SK-N-SH treated with all-trans-retinoic acid at 6 μM for 48 hours (cell line): ENCODE results near the gene AP2A2.

Experiments
- ATAC-seq: fragments of 200-7000 bp; cut with Tn5 transposase; 3 replicates; pipeline ENCODE4 v1.9.1; 2020; ENCODE audit warnings: mild to moderate bottlenecking, moderate library complexity
- ARNTL ChIP-seq: fragments of 450-650 bp; formaldehyde crosslinking; IDR thresholded peaks from 2 replicates; pipeline ENCODE4 v1.5.0; 2020; ENCODE audit warnings: low read depth, mild to moderate bottlenecking, moderate library complexity, borderline replicate concordance
- BACH2 ChIP-seq: fragments of 250-450 bp; sonication (Bioruptor Pico); IDR thresholded peaks from 2 replicates; pipeline ENCODE4 v1.9.0; 2021; ENCODE audit warnings: mild to moderate bottlenecking, borderline replicate concordance
- CSDC2 ChIP-seq: fragments of 250-450 bp; sonication (Bioruptor Pico); IDR thresholded peaks from 2 replicates; pipeline ENCODE4 v1.5.0; 2020; ENCODE audit warnings: mild to moderate bottlenecking, moderate library complexity
- CSRNP3 ChIP-seq: fragments of 250-450 bp; sonication (Bioruptor Pico); IDR thresholded peaks from 2 replicates; pipeline ENCODE4 v1.5.1; 2021; ENCODE audit warnings: mild to moderate bottlenecking, moderate library complexity
- ESRRG ChIP-seq: fragments of 250-450 bp; sonication (Bioruptor Pico); IDR thresholded peaks from 2 replicates; pipeline ENCODE4 v1.6.1; 2021; ENCODE audit warnings: mild to moderate bottlenecking
- ISL1 ChIP-seq: fragments of 250-450 bp; sonication (Bioruptor Pico); IDR thresholded peaks from 2 replicates; pipeline ENCODE4 v2.1.2; 2022; ENCODE audit warnings: mild to moderate bottlenecking, moderate library complexity
- OSR1 ChIP-seq: fragments of 250-450 bp; sonication (Bioruptor Pico); IDR thresholded peaks from 2 replicates; pipeline ENCODE4 v1.8.0; 2022; ENCODE audit warnings: moderate library complexity, mild to moderate bottlenecking, inconsistent platforms
- PPARA ChIP-seq: fragments of 250-450 bp; sonication (Bioruptor Pico); IDR thresholded peaks from 2 replicates; pipeline ENCODE4 v1.5.0; 2020; ENCODE audit warnings: mild to moderate bottlenecking, borderline replicate concordance
- RARB ChIP-seq: fragments of 250-450 bp; sonication (Bioruptor Pico); IDR thresholded peaks from 2 replicates; pipeline ENCODE4 v1.8.0; 2021; ENCODE audit warnings: mild to moderate bottlenecking, moderate library complexity
- SNAI2 ChIP-seq: fragments of 250-450 bp; sonication (Bioruptor Pico); IDR thresholded peaks from 2 replicates; pipeline ENCODE4 v1.5.0; 2020; ENCODE audit warnings: mild to moderate bottlenecking, moderate library complexity
- TOX ChIP-seq: fragments of 250-450 bp; sonication (Bioruptor Pico); IDR thresholded peaks from 2 replicates; pipeline ENCODE4 v1.8.0; 2021; ENCODE audit warnings: mild to moderate bottlenecking, moderate library complexity, borderline replicate concordance
- ZC3H10 ChIP-seq: fragments of 250-450 bp; sonication (Bioruptor Pico); IDR thresholded peaks from 2 replicates; pipeline ENCODE4 v1.5.1; 2021; ENCODE audit warnings: mild to moderate bottlenecking, moderate library complexity
- ZFP3 ChIP-seq: fragments of 250-450 bp; sonication (Bioruptor Pico); IDR thresholded peaks from 2 replicates; pipeline ENCODE4 v1.5.0; 2020; ENCODE audit warnings: mild to moderate bottlenecking, moderate library complexity
- ZFP30 ChIP-seq: fragments of 450-650 bp; formaldehyde crosslinking; IDR thresholded peaks from 2 replicates; pipeline ENCODE4 v1.5.0; 2022; ENCODE audit warnings: mild to moderate bottlenecking, moderate library complexity
- ZNF565 ChIP-seq: fragments of 450-650 bp; formaldehyde crosslinking; conservative IDR thresholded peaks from 2 replicates; pipeline ENCODE4 v1.5.0; 2020; ENCODE audit warnings: low read depth, mild to moderate bottlenecking, moderate library complexity
- ZNF70 ChIP-seq: fragments of 450-650 bp; formaldehyde crosslinking; IDR thresholded peaks from 2 replicates; pipeline ENCODE4 v1.5.0; 2020; ENCODE audit warnings: mild to moderate bottlenecking, moderate library complexity
- ZNF8 ChIP-seq: fragments of 450-650 bp; formaldehyde crosslinking; IDR thresholded peaks from 2 replicates; pipeline ENCODE4 v1.5.0; 2020; ENCODE audit warnings: mild to moderate bottlenecking, moderate library complexity
- TF ChIP-seq, protein P1 (sequence below): fragments of 250-450 bp; sonication (Bioruptor Pico); IDR thresholded peaks from 2 replicates; pipeline ENCODE4 v1.5.1; 2020; ENCODE audit warnings: low read depth, mild to moderate bottlenecking, moderate library complexity
- TF ChIP-seq, protein P2 (sequence below): fragments of 250-450 bp; sonication (Bioruptor Pico); IDR thresholded peaks from 2 replicates; pipeline ENCODE4 v1.5.0; 2020; ENCODE audit warnings: mild to moderate bottlenecking, moderate library complexity
- TF ChIP-seq, protein P3 (sequence below): fragments of 250-450 bp; sonication (Bioruptor Pico); IDR thresholded peaks from 2 replicates; pipeline ENCODE4 v1.8.0; 2021; ENCODE audit warnings: low read depth, mild to moderate bottlenecking, moderate library complexity, borderline replicate concordance

AP2A2 gene

GRCh38 chr11:957212-957920 lies 31.7 kb downstream of the AP2A2 start:
- TF ChIP-seq, protein P1, sequence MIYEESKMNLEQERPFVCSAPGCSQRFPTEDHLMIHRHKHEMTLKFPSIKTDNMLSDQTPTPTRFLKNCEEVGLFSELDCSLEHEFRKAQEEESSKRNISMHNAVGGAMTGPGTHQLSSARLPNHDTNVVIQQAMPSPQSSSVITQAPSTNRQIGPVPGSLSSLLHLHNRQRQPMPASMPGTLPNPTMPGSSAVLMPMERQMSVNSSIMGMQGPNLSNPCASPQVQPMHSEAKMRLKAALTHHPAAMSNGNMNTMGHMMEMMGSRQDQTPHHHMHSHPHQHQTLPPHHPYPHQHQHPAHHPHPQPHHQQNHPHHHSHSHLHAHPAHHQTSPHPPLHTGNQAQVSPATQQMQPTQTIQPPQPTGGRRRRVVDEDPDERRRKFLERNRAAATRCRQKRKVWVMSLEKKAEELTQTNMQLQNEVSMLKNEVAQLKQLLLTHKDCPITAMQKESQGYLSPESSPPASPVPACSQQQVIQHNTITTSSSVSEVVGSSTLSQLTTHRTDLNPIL (CRISPR knock-in tag), result no peak
- TF ChIP-seq ARNTL, result no peak
- TF ChIP-seq RARB (CRISPR knock-in tag), result no peak
- TF ChIP-seq BACH2 (CRISPR knock-in tag), result no peak
- TF ChIP-seq TOX (CRISPR knock-in tag), result no peak
- TF ChIP-seq ZFP30, result no peak
- TF ChIP-seq ZC3H10 (CRISPR knock-in tag), result no peak
- TF ChIP-seq, protein P2, sequence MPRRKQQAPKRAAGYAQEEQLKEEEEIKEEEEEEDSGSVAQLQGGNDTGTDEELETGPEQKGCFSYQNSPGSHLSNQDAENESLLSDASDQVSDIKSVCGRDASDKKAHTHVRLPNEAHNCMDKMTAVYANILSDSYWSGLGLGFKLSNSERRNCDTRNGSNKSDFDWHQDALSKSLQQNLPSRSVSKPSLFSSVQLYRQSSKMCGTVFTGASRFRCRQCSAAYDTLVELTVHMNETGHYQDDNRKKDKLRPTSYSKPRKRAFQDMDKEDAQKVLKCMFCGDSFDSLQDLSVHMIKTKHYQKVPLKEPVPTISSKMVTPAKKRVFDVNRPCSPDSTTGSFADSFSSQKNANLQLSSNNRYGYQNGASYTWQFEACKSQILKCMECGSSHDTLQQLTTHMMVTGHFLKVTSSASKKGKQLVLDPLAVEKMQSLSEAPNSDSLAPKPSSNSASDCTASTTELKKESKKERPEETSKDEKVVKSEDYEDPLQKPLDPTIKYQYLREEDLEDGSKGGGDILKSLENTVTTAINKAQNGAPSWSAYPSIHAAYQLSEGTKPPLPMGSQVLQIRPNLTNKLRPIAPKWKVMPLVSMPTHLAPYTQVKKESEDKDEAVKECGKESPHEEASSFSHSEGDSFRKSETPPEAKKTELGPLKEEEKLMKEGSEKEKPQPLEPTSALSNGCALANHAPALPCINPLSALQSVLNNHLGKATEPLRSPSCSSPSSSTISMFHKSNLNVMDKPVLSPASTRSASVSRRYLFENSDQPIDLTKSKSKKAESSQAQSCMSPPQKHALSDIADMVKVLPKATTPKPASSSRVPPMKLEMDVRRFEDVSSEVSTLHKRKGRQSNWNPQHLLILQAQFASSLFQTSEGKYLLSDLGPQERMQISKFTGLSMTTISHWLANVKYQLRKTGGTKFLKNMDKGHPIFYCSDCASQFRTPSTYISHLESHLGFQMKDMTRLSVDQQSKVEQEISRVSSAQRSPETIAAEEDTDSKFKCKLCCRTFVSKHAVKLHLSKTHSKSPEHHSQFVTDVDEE (CRISPR knock-in tag), result no peak
- ATAC-seq, result no peak

DNA sequence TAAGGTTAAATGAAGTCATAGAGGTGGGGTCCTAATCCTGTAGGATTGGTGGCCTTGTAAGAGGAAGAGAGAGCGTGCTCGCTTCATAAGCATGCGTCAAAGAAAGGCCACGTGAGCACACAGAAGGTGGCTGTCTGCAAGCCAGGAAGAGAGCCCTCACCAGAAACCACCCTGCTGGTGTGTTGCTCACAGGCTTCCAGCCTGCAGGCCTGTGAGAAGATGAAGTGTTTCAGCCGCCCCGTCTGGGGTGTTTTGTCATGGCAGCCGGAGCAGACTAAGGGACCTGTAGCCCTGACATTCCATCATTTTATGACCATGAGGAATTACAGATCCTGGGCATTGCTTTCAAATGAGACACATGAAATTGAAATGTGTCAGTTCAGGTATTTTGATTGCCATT lies 32.4 kb downstream of the AP2A2 start:
- TF ChIP-seq RARB (CRISPR knock-in tag), result no peak
- TF ChIP-seq ESRRG, result no peak
- TF ChIP-seq CSDC2 (CRISPR knock-in tag), result no peak
- TF ChIP-seq SNAI2, result no peak
- TF ChIP-seq, protein P2 (CRISPR knock-in tag), result no peak
- no peak for TF ChIP-seq PPARA
- TF ChIP-seq, all 23 proteins: peak for 0
- ATAC-seq, result no peak

- ATAC-seq, result no peak
- TF ChIP-seq ISL1 (CRISPR knock-in tag) (no peak), BACH2 (CRISPR knock-in tag) (no peak), RARB (CRISPR knock-in tag) (no peak), OSR1 (no peak), ZNF565 (CRISPR knock-in tag) (no peak), CSDC2 (CRISPR knock-in tag) (no peak), ZNF8 (no peak), ZFP3 (CRISPR knock-in tag) (no peak), ESRRG (no peak), PPARA (no peak)
- TF ChIP-seq, protein P3, sequence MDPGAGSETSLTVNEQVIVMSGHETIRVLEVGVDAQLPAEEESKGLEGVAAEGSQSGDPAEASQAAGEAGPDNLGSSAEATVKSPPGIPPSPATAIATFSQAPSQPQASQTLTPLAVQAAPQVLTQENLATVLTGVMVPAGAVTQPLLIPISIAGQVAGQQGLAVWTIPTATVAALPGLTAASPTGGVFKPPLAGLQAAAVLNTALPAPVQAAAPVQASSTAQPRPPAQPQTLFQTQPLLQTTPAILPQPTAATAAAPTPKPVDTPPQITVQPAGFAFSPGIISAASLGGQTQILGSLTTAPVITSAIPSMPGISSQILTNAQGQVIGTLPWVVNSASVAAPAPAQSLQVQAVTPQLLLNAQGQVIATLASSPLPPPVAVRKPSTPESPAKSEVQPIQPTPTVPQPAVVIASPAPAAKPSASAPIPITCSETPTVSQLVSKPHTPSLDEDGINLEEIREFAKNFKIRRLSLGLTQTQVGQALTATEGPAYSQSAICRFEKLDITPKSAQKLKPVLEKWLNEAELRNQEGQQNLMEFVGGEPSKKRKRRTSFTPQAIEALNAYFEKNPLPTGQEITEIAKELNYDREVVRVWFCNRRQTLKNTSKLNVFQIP (CRISPR knock-in tag), result no peak
Measured at GRCh38 chr11:959027-959426, 33.4 kb downstream of the AP2A2 start.

GRCh38 chr11:959608-960007 lies 33.9 kb downstream of the AP2A2 start:
- ATAC-seq, result no peak
- TF ChIP-seq ZC3H10 (CRISPR knock-in tag) (no peak), BACH2 (CRISPR knock-in tag) (no peak), ZNF8 (no peak), ZNF70 (CRISPR knock-in tag) (no peak), ZNF565 (CRISPR knock-in tag) (no peak), ZFP30 (no peak), SNAI2 (no peak), CSRNP3 (CRISPR knock-in tag) (no peak)
- TF ChIP-seq, protein P1 (CRISPR knock-in tag), result no peak
- TF ChIP-seq, protein P3 (CRISPR knock-in tag), result no peak
